WERI-Rb-1 (cell line): ENCODE results near the gene CCDC169.

Source experiments
- DNase-seq: peaks from one replicate; pipeline ENCODE4 v3.0.0-alpha.2; 2020
- H3K27ac ChIP-seq: fragments of 250-450 bp; sonication (Bioruptor Pico); 2 replicates; pipeline ENCODE4 v1.5.1; 2020; ENCODE audit warnings: mild to moderate bottlenecking, moderate library complexity
- H3K27me3 ChIP-seq: fragments of 250-450 bp; sonication (Bioruptor Pico); 2 replicates; pipeline ENCODE4 v1.5.1; 2021; ENCODE audit warnings: mild to moderate bottlenecking, low read depth, moderate library complexity; ENCODE audit not compliant: insufficient read depth, severe bottlenecking
- H3K36me3 ChIP-seq: fragments of 250-450 bp; sonication (Bioruptor Pico); 2 replicates; pipeline ENCODE4 v1.5.1; 2020; ENCODE audit warnings: mild to moderate bottlenecking, moderate library complexity
- H3K4me3 ChIP-seq: 2 replicates; pipeline ENCODE4 v1.5.1; 2011; ENCODE audit warnings: low read depth, mild to moderate bottlenecking, control low read depth, low read length
- H3K9me3 ChIP-seq: fragments of 250-450 bp; sonication (Bioruptor Pico); 2 replicates; pipeline ENCODE4 v1.5.1; 2021; ENCODE audit warnings: mild to moderate bottlenecking, moderate library complexity; ENCODE audit not compliant: severe bottlenecking
- CTCF ChIP-seq: IDR thresholded peaks from 2 replicates; pipeline ENCODE4 v1.5.1; 2011; ENCODE audit warnings: low read depth, mild to moderate bottlenecking, control low read depth, inconsistent platforms, low read length

CCDC169 gene

GRCh38 chr13:36297366-36298338, at the start of gene CCDC169:
Gene CCDC169 (minus strand): TSS chr13:36297814. CDS start chr13:36297719, 95 bp downstream.
- 0 out of 2 replicates have a peak, but pooled peaks cover 2% of the 10 kb centered on the region for H3K36me3 ChIP-seq
- H3K27ac ChIP-seq = peak within 1 kb of the TSS; percentile 74
- no peaks in the 10 kb centered on the region for H3K9me3 ChIP-seq
- no peaks in the 10 kb centered on the region for H3K27me3 ChIP-seq
- DNase-seq = peak; percentile 90
- no peak for TF ChIP-seq CTCF
- peak within 1 kb of the TSS; percentile 87 for H3K4me3 ChIP-seq

GRCh38 chr13:36346222-36347083, 48.8 kb upstream of the CCDC169 start, which contains the start of gene SPART:
Gene SPART (minus strand): TSS chr13:36346394. CDS start chr13:36335830, 10,564 bp downstream.
- peaks cover 6% of the 10 kb centered on the region for H3K9me3 ChIP-seq
- DNase-seq = peak; percentile 87
- H3K27ac ChIP-seq = peak within 1 kb of the TSS; percentile 71
- H3K27me3 ChIP-seq = no peaks in the 10 kb centered on the region
- TF ChIP-seq CTCF = peak; percentile 92
- H3K4me3 ChIP-seq = peak within 1 kb of the TSS; percentile 93
- no peaks in the 10 kb centered on the region for H3K36me3 ChIP-seq

GRCh38 chr13:36345438-36346221, 48.0 kb upstream of the CCDC169 start:
- Histone ChIP-seq H3K27ac (no peak overlapping the region), H3K36me3 (no peaks in the 10 kb centered on the region), H3K9me3 (peaks cover 6% of the 10 kb centered on the region), H3K4me3 (peak overlapping the region; percentile 93; the same call in 1 of the 2 replicates), H3K27me3 (no peaks in the 10 kb centered on the region)
- DNase-seq = no peak
- TF ChIP-seq CTCF = no peak

GRCh38 chr13:36344886-36345437, 47.3 kb upstream of the CCDC169 start:
- TF ChIP-seq CTCF = no peak
- no peak for DNase-seq
- no peak overlapping the region for H3K27ac ChIP-seq
- H3K9me3 ChIP-seq = peaks cover 6% of the 10 kb centered on the region
- H3K4me3 ChIP-seq = no peak overlapping the region
- H3K36me3 ChIP-seq = no peaks in the 10 kb centered on the region
- no peaks in the 10 kb centered on the region for H3K27me3 ChIP-seq

- H3K27ac ChIP-seq = no peak overlapping the region
- peaks cover 6% of the 10 kb centered on the region for H3K9me3 ChIP-seq
- DNase-seq = no peak
- H3K36me3 ChIP-seq = no peaks in the 10 kb centered on the region
- TF ChIP-seq CTCF = no peak
- no peak overlapping the region for H3K4me3 ChIP-seq
- no peaks in the 10 kb centered on the region for H3K27me3 ChIP-seq
These were observed 46.6 kb upstream of the CCDC169 start for GRCh38 chr13:36344173-36344572.
